ENCODE results near the gene PHYKPL.

The PHYKPL gene

GRCh38 chr5:178232124-178232919 is at the start of gene PHYKPL:
TSS of gene PHYKPL (minus strand) at chr5:178232802. CDS start at chr5:178232550, 252 bp downstream.
- DNase-seq: peak; percentile 64

- DNase-seq: no peak
Observed at GRCh38 chr5:178282391-178282790, 49.8 kb upstream of the PHYKPL start.

DNA sequence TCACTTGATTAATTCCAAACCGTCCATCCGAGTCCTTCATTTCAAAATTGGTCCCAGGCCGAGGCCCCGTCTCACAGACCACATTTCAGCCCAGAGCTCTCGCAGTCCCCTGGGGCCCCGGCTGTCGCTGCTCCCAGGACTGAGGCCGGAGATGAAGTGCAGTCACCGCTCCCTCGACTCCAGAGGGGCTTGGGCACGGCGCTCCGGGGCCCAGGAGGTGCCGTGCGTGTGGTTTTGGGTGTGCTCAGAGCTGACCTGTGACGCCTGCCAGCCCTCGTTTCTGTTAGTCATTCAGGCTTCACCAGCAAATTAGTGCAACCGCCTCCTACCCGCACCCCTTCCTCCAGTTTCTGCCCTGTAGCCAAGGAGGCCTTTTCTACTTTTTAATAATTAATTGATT is 48.7 kb upstream of the PHYKPL start:
- no peak for DNase-seq

- no peak for DNase-seq
Observed at GRCh38 chr5:178280631-178281030, 48.0 kb upstream of the PHYKPL start.

GRCh38 chr5:178279723-178280438 is 47.3 kb upstream of the PHYKPL start:
- DNase-seq: peak; percentile 59

DNA sequence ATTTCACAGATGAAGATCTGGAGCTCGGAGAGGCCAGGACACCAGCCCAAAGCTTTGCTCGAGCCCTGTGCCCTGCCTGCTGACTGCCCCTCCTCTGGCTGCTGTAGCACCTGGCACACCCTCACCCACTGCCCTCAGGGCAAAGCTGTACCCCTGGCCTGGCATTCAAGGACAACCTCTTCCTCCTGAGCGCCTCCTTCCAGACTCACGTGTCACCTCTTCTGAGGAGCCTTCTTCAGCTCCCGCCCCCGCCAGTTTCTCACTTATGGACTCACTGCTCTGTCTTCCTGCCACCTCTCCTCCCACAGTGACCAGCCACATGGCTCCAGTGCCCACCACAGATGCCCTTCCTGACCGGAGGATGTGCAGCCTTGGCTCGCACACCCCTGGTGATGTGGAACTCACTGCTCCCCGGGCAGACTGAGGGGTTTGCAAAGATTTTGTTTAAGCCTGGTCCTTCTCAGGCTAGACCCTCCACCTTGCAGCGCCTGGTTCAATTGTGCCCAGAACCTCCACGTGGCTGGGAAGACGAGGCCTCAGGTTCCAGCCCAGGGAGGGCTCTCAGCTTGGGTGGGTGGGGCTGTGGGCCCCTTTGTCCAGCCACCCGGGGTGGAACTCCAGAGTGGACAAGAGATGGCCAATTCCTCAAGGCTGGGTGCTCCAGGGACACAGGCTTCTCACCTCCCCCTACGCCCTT is 46.6 kb upstream of the PHYKPL start:
- no peak for DNase-seq

GRCh38 chr5:178278358-178279023 is 45.9 kb upstream of the PHYKPL start:
- no peak for DNase-seq

DNA sequence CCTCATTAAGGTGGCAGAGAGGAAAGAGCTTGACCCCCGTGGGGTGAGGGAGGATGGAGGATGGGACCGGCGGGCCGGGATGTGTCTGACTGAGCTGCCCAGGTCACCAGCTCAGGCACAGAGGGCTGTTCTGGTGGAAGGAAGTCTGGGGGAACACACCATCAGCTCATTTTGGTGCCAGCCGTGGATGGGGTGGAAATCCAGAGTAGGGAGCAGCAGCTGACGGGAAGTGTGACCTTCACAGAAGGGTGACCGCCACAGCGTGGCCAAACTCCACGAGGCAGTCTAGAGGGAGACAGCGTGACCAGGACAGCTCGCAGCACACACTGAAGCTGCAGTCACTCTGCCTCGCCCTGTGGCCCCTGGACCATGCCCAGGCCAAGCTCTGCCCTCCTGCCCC is 45.3 kb upstream of the PHYKPL start:
- no peak for DNase-seq

GRCh38 chr5:178277346-178277745 is 44.7 kb upstream of the PHYKPL start:
- DNase-seq: no peak

- no peak for DNase-seq
Observed at GRCh38 chr5:178274781-178275537, 42.4 kb upstream of the PHYKPL start.

- DNase-seq: no peak
Observed at GRCh38 chr5:178273665-178274541, 41.3 kb upstream of the PHYKPL start.

GRCh38 chr5:178273041-178273440 is 40.4 kb upstream of the PHYKPL start:
- no peak for DNase-seq

DNA sequence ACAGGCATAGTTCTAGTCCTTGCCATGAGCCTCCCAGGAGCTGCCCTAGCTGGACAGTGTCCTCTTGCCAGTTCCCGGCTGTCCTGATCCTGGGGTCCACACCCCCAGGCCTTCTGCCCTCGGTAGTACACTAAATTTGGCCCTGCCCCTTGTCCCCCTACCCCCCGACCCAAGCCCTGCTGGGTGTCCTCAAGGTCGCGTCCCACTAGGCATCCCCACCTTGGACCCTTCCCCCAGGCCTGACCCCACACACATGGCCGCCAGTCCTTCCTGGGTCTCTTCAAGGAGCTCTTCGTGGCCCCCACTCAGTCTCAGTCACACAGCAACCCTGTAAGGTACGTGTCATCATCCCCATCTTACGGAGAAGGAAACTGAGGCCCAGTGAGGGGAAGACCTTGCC is 40.0 kb upstream of the PHYKPL start:
- no peak for DNase-seq

DNA sequence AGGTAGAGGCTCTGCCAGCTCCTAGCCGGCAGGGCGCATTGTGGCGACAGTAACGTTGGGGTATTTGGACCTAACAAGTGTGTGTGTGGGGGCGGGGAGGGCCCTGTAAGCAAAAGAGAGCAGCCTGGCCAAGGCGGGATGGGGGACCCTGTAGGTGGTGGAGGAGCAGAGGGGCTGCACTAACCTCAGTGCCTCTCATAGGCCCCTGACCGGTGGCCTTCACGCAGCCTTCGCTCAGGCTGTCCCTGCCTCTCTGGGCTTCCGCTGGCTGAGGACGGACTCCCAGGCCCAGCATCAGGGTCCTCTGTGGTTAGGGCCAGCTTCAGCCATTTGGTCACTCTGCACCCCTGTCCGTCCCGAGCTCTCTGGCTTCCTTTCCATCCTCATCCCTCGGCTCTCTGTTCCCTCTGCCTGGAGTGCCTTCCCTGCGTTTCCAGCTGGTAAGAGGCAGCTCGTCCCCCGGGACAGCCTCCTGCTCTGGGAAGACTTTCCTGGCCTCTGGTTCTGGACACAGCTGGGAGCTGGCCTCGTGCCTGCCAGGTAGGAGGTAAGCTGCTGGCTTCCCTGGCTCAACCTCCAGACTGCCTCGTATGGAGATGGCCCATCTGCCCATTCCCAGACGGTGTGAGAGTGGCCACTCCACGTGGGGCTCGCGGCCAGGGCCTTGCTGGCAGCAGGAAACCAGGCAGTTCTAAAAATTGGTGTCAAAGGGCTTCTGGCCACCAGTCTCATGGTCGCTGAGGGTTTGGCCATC is 39.3 kb upstream of the PHYKPL start:
- no peak for DNase-seq

- DNase-seq: no peak
Observed at GRCh38 chr5:178271231-178271630, 38.6 kb upstream of the PHYKPL start.

- DNase-seq: no peak
Observed at GRCh38 chr5:178269499-178269898, 36.9 kb upstream of the PHYKPL start.

DNA sequence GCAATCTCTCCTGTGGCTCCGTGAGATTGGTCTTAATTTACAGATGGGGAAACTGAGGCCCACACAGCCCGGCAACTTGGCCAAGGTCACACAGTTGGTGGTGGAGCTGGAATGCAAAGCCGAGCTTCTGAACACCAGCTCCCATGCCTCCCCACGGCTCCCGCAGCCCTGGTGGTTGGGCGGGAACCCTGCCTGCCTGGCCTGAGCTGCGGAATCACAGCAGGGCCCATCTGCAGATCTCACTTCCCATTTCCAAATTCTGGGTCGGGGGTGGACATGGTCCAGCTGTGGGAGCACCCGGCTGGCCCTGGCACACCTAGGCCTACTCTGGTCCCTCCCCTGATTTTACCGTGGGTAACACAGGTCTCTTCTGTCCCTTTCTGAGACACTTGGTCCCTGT is 35.3 kb upstream of the PHYKPL start:
- DNase-seq: no peak

- DNase-seq: no peak
Observed at GRCh38 chr5:178267245-178267644, 34.6 kb upstream of the PHYKPL start.

- no peak for DNase-seq
Observed at GRCh38 chr5:178266581-178266980, 34.0 kb upstream of the PHYKPL start.

- DNase-seq: no peak
Observed at GRCh38 chr5:178265746-178266145, 33.1 kb upstream of the PHYKPL start.

DNA sequence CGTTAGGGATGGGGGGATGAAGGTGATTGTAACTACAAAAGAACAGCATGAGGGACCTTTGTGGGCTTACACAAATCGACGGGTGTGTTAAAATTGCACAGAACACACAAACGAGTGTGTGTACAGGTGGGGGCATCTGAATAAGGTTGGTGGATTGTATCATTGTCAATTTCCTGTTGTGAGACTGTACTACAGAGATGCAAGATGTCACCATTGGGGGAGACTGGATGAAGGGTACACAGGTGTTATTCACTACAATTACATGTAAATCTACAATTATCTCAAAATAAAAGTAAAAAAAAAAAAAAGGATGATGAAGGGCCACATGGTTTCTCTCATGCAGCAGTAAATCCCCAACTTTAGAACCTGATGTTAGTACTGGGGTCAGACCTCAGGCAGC is 31.4 kb upstream of the PHYKPL start:
- no peak for DNase-seq

Measured in GOT3 (cell line).